Measurements from ENCODE around the gene SRA1. TPM values are rescaled to one million over a fixed set of nuclear protein-coding genes. Genes with fewer than 3 reads are reported as not detected.
A peak's percentile ranks its signal among the peaks of the same experiment; 100 is the strongest.
"Not testable (repeated sequence)": the region's sequence is repeated elsewhere in the genome, so short reads cannot be mapped to it uniquely, and the experiment has no call there.

SRA1 gene
- total RNA-seq, 1 donor from 2014 or later: 47.3 TPM

DNA sequence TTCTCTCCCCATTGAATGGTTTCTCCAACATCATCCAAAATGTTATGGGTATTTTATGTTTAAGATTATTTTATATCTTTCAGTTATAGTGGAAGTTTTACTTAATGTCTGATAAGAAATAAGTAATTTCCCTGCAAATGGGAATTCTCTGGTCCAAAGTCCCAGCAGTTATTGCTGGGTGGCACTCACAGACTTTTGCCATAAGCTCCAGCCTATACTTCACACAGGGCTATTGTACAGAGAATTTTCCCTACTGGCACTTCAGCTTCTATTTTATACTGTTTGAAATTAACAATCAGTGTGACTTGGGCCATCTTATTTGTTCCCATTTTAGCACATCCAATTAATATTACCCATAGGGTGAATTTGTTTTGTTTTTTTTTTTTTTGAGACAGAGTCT, 42.8 kb upstream of the SRA1 start:
- Histone ChIP-seq H3K27ac (no peak overlapping the region), H3K4me3 (no peak overlapping the region), H3K4me1 (peaks cover 0 to 2% of the 10 kb centered on the region in 2 donors), H3K9me3 (no peaks in the 10 kb centered on the region), H3K27me3 (no peaks in the 10 kb centered on the region), H3K36me3 (no peaks in the 10 kb centered on the region)
- intact Hi-C loops (cut with DNase I): no loop called here
- no peak for DNase-seq (ENCODE audit: low spot score in 2 of 2)
- TF ChIP-seq CTCF (IDR thresholded peaks at IDR 0.05): no peak

DNA sequence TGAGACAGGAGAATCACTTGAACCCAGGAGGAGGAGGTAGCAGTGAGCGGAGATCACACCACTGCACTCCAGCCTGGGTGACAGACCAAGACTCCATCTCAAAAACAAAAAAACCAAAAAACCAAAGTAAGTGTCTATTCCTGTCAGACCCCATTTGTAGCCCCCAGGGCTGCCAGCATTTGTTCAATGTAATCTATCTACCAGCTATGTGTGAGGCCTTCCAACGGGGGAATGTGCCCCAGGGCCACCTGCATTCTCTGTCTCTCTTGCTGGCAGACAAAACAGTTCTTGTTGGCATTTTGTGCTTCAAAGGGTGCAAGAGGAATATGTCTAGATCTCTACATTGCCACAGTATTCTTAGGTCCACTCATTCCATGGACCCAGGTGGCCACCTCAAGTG, 41.6 kb upstream of the SRA1 start:
- H3K4me3 ChIP-seq: no peak overlapping the region
- H3K4me1 ChIP-seq: peaks cover 0 to 2% of the 10 kb centered on the region in 2 donors
- H3K27me3 ChIP-seq: no peaks in the 10 kb centered on the region
- no peaks in the 10 kb centered on the region for H3K36me3 ChIP-seq
- TF ChIP-seq CTCF (IDR thresholded peaks at IDR 0.05): no peak
- no peaks in the 10 kb centered on the region for H3K9me3 ChIP-seq
- intact Hi-C loops (cut with DNase I): no loop called here
- no peak for DNase-seq (ENCODE audit: low spot score in 2 of 2)
- H3K27ac ChIP-seq: no peak overlapping the region

GRCh38 chr5:140596321-140596741, 39.1 kb upstream of the SRA1 start:
- peaks cover 0 to 2% of the 10 kb centered on the region in 2 donors for H3K4me1 ChIP-seq
- no peak for DNase-seq (ENCODE audit: low spot score in 2 of 2)
- H3K9me3 ChIP-seq: no peaks in the 10 kb centered on the region
- H3K4me3 ChIP-seq: no peak overlapping the region
- no peaks in the 10 kb centered on the region for H3K36me3 ChIP-seq
- peak overlapping the region in 1 of 2 donors; percentile 16 for H3K27ac ChIP-seq
- no peaks in the 10 kb centered on the region for H3K27me3 ChIP-seq
- intact Hi-C loops (cut with DNase I): no loop called here
- no peak for TF ChIP-seq CTCF (IDR thresholded peaks at IDR 0.05)

DNA sequence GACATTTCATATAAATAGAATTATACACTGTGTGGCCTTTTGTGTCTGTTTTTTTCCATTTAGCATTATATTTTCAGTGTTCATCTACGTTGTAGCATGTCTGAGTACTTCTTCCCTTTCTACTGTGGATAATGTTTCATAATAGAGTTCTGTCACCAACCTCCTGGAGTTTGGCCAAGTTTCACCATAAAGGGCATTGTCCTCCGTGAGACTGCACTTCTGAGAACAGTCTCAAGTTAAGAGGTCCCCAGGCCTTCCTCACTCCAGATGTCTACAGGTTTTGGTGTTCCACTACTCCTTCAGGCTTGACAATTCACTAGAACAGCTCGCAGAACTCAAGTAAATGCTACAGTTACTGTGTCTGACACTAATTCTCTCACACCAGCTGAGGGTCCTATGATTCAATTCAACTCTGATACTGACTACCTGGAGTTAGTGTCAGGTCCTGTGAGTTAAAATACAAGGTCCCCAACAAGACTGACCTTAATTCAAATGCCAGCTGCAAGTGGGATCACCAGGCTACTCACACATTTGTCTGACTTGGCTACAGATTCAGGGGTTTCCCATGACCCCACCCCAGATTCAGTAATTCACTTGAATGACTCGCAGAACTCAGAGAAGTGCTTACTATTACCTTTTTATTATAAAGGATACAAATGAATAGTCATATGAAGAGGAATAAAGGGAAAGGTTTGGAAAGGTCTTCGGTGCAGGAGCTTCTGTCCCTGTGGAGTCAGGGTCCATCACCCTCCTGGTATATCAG, 38.4 kb upstream of the SRA1 start:
- Histone ChIP-seq H3K4me3 (no peak overlapping the region), H3K4me1 (peaks cover 0 to 2% of the 10 kb centered on the region in 2 donors), H3K9me3 (no peaks in the 10 kb centered on the region), H3K36me3 (no peaks in the 10 kb centered on the region), H3K27me3 (no peaks in the 10 kb centered on the region), H3K27ac (no peak overlapping the region)
- TF ChIP-seq CTCF (IDR thresholded peaks at IDR 0.05): no peak
- no peak for DNase-seq (ENCODE audit: low spot score in 2 of 2)
- intact Hi-C loops (cut with DNase I): no loop called here

- DNase-seq (ENCODE audit: low spot score in 2 of 2): no peak
- Histone ChIP-seq H3K4me1 (peaks cover 2% of the 10 kb centered on the region in 2 donors), H3K4me3 (no peak overlapping the region), H3K27ac (no peak overlapping the region), H3K36me3 (no peaks in the 10 kb centered on the region), H3K27me3 (no peaks in the 10 kb centered on the region), H3K9me3 (no peaks in the 10 kb centered on the region)
- no peak for TF ChIP-seq CTCF (IDR thresholded peaks at IDR 0.05)
- intact Hi-C loops (cut with DNase I): no loop called here
Observed at GRCh38 chr5:140594169-140594568, 36.9 kb upstream of the SRA1 start.

DNA sequence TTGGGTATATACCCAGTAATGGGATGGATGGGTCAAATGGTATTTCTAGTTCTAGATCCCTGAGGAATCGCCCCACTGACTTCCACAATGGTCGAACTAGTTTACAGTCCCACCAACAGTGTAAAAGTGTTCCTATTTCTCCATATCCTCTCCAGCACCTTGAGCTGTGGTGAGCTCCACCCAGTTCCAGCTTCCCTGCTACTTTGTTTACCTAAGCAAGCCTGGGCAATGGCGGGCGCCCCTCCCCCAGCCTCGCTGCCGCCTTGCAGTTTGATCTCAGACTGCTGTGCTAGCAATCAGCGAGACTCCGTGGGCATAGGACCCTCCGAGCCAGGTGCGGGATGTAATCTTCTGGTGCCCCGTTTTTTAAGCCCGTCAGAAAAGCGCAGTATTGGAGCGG, 35.8 kb upstream of the SRA1 start:
- H3K4me3 ChIP-seq; H3K9me3 ChIP-seq; H3K27me3 ChIP-seq; H3K27ac ChIP-seq; H3K4me1 ChIP-seq; DNase-seq (ENCODE audit: low spot score in 2 of 2); H3K36me3 ChIP-seq; intact Hi-C loops (cut with DNase I): not testable (repeated sequence)

Data from ascending aorta (tissue), 2 donors.